BJ (cell line): ENCODE data around the gene NPB. TPM values are rescaled to one million over a fixed set of nuclear protein-coding genes. Genes with fewer than 3 reads are reported as not detected.

Source experiments
- CTCF ChIA-PET: fragments of 350-600 bp; formaldehyde crosslinking; extraction: SDS; loops from one replicate; lab custom pipeline; 2021; ENCODE audit warnings: antibody characterized with exemption, inconsistent platforms; lab: Yijun Ruan, JAX
- POLR2A ChIA-PET: fragments of 300-600 bp; sonication (Branson Sonifier 250); formaldehyde crosslinking; extraction: SDS; loops from one replicate; lab custom pipeline; 2021; ENCODE audit warnings: antibody characterized with exemption; lab: Charles Lee
- DNase-seq: peaks from one replicate; pipeline ENCODE4 v3.0.0-alpha.2; 2011; ENCODE audit warnings: low read depth
- H3K27me3 ChIP-seq: 2 replicates; pipeline ENCODE4 v1.6.0; 2011; ENCODE audit warnings: low read length; ENCODE audit not compliant: control insufficient read depth, insufficient read depth
- H3K36me3 ChIP-seq: 2 replicates; pipeline ENCODE4 v1.5.1; 2011; ENCODE audit warnings: low read length; ENCODE audit not compliant: control insufficient read depth, insufficient read depth
- H3K4me3 ChIP-seq: 2 replicates; pipeline ENCODE4 v1.5.1; 2011; ENCODE audit warnings: low read depth, mild to moderate bottlenecking, control low read depth, low read length
- CTCF ChIP-seq: IDR thresholded peaks from 2 replicates; pipeline ENCODE4 v1.5.1; 2011; ENCODE audit warnings: low read depth, mild to moderate bottlenecking, control low read depth, inconsistent platforms, low read length, moderate library complexity; ENCODE audit not compliant: insufficient read depth
- polyA plus RNA-seq: library from polyadenylated mRNA; depleted of rRNA; stranded (reverse); fragments of >200 nt; gene quantifications from 2 replicates; pipeline ENCODE4 v1.2.3, GENCODE V29; 2011

Gene NPB
- polyA plus RNA-seq, 1 experiment: 0.38 TPM

GRCh38 chr17:81933178-81933699 lies 31.2 kb downstream of the NPB start:
- CTCF ChIA-PET: interaction anchor here (1.2 to 1.6 kb wide), 2 partner anchors 26 to 104 kb away, joined by 3 to 4 read pairs; partner anchors contain the start of gene DCXR
- POLR2A ChIA-PET: interaction anchor here (0.5 kb wide), 1 partner anchor 70 kb away, joined by 3 read pairs; no protein-coding TSS in a partner anchor

GRCh38 chr17:81934098-81934757 lies 32.2 kb downstream of the NPB start:
- H3K4me3 ChIP-seq: no peak overlapping the region
- no peaks in the 10 kb centered on the region for H3K27me3 ChIP-seq
- TF ChIP-seq CTCF: no peak
- DNase-seq: no peak
- CTCF ChIA-PET: interaction anchor here (1.2 to 1.6 kb wide), 3 partner anchors 10 to 103 kb away, joined by 3 to 4 read pairs (median 3); partner anchors contain the start of gene DCXR
- POLR2A ChIA-PET: no interaction called here
- peaks cover 20% of the 10 kb centered on the region for H3K36me3 ChIP-seq

More at GRCh38 chr17:81933178-81933699, 31.2 kb downstream of the NPB start:
- Histone ChIP-seq H3K4me3 (no peak overlapping the region), H3K36me3 (peaks cover 20% of the 10 kb centered on the region), H3K27me3 (no peaks in the 10 kb centered on the region)
- DNase-seq: no peak
- TF ChIP-seq CTCF: no peak

GRCh38 chr17:81934850-81935708 lies 33.0 kb downstream of the NPB start:
- POLR2A ChIA-PET: no interaction called here
- Histone ChIP-seq H3K27me3 (no peaks in the 10 kb centered on the region), H3K4me3 (no peak overlapping the region), H3K36me3 (peaks cover 20% of the 10 kb centered on the region)
- CTCF ChIA-PET: interaction anchor here (0.8 to 1.4 kb wide), 4 partner anchors 7 to 103 kb away, joined by 3 read pairs; partner anchors contain the start of genes DCXR and MAFG
- TF ChIP-seq CTCF: no peak
- no peak for DNase-seq

GRCh38 chr17:81935709-81936084 lies 33.7 kb downstream of the NPB start:
- no peak for DNase-seq
- TF ChIP-seq CTCF: no peak
- Histone ChIP-seq H3K4me3 (peak overlapping the region; percentile 11; the same call in 1 of the 2 replicates), H3K27me3 (0 out of 2 replicates have a peak, but pooled peaks cover 1% of the 10 kb centered on the region), H3K36me3 (peaks cover 20% of the 10 kb centered on the region)
- POLR2A ChIA-PET: no interaction called here
- CTCF ChIA-PET: interaction anchor here (0.8 to 1.4 kb wide), 2 partner anchors 8 to 14 kb away, joined by 3 read pairs; partner anchors contain the start of gene MAFG
